HG02970 (cell line): Measurements from ENCODE around the gene DYNC1LI1.

ENCODE experiments used
- ATAC-seq: cut with Tn5 transposase; IDR thresholded peaks from one replicate; pipeline ENCODE4 v1.9.1; 2021; ENCODE audit warnings: mild to moderate bottlenecking, moderate library complexity, moderate number of reproducible peaks; ENCODE audit not compliant: unreplicated experiment, low FRiP score

Gene DYNC1LI1

DNA sequence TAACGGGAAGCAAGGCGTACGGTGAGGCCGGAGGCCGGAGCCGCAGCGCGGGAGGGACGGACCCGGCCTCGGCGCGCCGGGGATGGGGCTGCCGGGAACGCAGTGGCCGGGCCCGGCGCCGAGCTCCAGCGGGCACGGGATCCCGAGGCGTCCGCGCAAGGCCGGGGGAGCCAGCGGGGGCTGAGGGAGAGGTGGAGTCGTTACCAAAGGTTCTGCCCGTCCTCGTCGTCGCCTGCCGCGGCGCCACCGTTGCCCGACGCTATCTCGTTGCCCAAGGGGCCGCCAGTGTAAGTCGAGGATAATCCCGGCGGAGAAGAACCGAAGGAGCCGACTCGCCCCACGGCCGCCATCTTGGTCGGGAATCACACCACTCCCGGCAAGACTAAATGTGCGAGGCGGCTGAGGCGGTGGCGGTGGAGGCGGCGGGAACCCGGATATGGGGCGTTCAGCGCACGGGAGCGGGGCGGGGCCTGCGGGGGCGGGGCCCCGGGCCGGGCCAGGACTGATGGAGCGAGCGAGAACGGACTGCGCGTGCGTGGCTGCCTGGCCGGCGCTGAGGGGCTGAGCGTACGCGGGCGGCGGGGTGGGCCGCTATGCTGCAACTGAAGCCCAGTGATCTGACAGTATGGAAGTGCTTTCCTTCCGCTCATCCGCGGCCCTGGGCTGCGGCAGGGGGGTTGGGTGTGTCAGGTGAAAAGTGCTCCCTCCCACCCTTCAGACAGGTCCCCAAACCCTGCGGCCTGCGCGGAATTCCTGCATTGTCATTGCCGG is at the start of gene DYNC1LI1:
Gene DYNC1LI1 (minus strand): TSS at position 438 of the 771 bp plus-strand sequence. CDS start 88 bp downstream, at position 350.
- peak; percentile 91 for ATAC-seq

DNA sequence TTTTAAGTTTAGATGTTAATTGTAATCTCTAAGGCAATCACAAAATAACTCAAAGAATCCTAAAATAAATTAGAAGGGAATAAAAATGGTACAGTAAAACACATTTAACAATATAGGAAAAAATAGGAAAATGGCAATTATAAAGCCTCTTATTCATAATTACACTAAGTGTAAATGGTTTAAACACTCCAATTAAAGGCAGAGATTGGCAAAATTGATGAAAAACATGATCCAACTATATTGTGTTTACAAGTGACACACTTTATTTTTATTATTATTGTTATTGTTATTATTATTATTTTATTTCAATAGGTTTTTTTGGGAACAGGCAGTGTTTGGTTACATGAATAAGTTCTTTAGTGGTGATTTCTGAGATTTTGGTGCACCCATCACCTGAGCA is 48.7 kb upstream of the DYNC1LI1 start:
- no peak for ATAC-seq

DNA sequence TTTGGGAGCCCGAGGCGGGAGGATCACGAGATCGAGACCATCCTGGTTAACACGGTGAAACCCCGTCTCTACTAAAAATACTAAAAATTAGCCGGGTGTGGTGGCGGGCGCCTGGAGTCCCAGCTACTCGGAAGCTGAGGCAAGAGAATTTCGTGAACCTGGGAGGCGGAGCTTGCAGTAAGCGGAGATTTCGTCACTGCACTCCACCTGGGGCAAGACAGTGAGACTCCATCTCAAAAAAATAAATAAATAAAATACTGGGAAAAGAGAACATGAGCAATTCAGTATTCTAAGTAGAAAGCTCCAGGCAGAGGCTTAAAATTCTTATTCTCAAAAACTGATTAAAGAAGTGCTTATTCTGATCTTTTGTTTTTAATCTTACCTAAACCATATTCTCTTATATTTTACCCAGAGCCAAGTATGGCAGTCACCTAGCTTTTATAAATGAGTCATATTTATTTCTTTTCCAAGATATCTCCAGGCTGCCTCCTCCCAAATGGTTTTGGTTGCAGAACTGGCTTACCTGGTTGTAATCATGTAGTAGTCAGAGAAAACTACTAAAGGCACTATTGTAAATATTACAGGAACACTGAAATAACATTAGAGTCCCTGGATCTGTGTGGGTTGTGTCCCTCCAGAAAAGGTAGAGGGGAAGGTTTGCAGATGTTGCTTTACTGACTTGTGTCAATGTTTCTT is 45.8 kb upstream of the DYNC1LI1 start:
- no peak for ATAC-seq

DNA sequence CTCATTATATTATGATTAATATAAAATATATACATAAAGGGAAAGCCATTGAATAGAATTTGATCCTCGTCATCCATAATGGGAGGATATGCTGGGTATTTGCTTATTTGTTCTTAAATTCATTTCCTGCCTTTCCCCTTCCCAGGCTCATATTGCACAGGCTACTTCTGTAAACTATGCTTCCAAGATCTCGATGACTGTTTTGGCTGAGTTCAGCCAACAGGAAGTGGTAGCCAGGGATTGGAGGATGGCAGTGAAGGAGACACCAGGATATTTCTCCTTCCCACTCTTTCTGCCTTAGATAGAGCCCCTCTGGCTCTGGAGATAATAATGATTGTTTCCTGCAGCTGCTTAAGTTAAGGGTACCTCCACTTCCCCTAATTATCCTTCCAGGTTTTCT is 44.3 kb upstream of the DYNC1LI1 start:
- no peak for ATAC-seq

DNA sequence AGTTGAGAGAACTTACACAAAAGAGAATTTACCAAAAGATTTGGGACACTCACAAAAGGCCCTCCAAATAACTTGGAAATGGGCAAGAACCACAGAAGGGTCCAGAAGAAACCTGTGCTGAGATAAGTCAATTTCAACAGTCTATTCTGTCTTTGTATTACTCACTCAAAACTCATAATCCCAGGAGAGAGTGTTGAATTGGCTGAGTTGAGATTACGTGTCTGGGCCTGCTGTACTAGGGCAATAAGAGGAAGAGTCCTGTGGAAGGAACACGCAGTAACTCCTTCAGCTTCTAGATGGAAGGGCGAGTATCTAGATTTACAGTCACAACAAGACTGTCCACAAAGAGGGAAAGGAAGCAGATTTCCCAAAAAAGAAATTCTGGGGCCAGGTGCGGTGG is 42.5 kb upstream of the DYNC1LI1 start:
- no peak for ATAC-seq

DNA sequence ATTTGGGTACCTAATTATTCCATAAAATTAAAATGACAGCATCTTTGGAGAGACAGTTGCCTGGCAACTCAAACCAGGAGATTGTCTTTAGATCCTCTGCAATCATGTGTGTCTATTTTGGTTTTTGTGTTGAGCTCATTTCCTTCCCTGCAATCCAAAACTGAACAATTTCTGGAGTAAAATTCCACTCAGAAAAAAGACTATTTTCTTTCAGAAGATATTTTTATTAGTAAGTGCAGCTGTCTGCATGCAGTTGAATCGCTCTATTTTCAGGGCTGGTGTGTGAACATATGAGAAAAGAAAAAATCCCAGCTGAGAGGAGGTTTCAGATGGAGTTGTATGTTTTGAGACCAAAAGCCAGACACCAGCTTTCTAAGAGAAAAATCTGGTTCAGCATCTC is 41.9 kb upstream of the DYNC1LI1 start:
- ATAC-seq: no peak

DNA sequence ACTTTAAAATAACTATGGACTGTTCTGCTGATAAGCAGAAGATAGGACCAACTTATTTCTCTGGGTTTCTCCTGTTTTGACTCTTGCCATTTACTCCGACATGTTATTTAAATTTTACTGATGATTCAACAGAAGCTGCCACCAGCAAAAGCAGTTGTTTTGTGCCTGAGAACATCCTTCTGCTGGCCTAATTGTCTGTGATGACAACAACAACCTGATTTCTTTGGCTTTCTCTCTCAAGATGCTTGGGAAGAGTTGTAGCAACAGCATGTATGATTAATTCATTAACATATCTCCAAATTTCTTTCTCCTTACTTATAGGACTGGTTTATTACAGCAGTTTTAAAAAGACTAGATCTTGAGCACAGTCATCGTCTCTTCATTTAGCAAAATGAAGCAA is 36.9 kb upstream of the DYNC1LI1 start:
- ATAC-seq: no peak

DNA sequence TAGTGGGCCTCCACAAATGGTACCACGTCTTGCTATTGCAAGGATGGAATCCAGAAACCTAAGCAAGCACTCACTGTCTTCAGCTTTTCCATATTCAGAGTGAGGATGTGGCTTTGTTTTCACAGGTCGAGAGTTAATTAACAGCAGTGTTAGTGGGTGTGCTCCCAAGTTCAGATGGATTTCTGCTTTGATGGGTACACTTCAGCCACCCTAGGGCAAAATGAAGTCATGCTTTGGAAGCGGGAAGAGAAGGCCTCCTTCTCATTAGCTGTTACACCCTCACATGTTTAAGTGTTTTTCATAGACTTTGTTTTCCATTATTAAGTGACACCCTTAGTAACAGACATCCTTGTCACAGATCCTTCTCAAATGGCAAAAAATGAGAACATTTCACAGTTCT is 36.3 kb upstream of the DYNC1LI1 start:
- ATAC-seq: no peak

DNA sequence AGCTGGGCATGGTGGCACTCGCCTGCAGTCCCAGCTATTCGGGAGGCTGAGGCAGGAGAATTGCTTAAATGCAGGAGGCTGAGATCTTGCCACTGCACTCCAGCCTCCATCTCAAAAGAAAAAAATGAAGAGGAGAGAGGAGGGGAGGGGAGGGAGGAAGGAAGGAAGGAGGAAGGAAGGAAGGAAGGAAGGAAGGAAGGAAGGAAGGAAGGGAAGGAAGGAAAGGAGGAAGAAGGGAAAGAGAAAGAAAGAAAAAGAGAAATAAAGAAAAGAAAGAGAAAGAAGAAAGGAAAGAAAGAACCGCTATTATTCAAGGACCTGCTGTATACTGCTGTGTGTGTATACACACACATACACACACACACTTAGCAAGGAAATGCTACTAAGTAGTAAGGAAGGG is 35.6 kb upstream of the DYNC1LI1 start:
- no peak for ATAC-seq

DNA sequence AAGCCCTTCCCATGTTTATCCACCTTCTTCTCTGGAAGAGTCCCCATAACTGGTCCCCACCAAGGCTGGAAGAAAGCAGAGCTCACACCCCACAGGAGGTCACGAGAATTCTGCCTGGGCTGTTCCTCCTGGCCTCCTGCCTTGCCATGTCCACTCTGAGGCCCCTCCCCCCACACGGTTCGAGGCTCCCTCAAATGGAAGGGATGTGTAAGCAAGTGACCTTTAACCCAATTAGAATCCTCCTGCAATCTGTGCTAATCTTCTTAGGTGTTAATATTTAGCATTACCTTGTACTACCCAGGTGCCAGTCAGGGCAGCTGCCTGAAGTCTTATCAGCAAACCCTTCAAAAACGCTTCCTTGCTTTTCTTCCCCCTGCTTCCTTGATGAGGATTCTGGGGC is 32.4 kb upstream of the DYNC1LI1 start:
- no peak for ATAC-seq

DNA sequence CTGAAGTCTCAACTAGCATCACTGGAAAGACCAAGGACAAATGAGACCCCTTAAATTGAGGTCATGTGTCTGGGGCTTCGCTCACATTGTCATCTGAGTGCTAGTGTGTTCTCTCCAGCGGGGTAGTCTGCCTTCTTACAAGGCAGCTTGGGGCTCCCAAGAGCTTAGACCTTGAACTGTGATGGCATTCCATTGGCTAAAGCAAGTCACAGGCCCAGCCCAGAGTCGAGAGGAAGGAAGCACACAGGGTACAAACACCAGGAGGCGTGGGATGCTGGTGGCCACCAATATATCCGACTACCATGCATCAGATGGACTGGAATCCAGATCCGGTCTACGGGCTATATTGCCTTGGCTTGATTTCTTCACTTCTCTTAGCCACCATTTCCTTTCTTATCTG is 31.5 kb upstream of the DYNC1LI1 start:
- no peak for ATAC-seq

DNA sequence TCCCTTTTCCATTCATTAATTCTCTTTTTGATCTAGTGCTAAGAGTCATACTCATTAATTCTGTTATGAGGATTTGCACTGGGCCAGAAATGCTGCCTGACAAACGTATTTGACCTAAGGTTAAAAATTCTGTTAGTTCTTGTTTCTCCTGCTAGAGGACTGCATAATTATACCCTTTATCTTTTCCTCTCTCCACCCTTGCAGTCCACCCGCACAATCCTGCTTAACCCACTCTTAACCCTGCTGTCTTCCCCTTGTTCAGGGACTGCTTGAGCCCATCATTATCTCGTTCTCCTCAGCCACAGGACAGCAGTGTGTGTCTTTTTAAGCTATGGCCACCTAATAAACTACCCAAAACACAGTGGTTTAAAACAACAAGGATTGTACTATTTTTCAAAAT is 31.1 kb upstream of the DYNC1LI1 start:
- ATAC-seq: no peak

DNA sequence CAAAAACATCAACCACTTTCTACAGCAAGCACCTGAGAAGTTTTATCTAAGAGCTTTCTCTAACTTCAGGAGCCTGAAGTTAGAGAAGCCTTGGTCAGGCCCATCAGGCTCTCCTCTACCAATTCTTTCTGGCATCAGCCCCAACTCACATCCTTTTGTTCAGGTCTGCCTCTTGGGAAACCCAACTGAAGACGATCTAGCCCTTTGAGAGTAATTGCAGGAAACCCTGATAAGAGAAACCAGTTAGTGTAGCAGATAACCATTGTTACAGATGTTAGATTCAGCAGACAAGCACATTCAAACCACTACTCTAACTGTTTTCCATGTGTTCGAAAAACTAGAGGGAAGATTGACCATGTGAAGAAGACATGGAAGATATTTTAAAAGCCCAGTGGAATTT is 27.0 kb upstream of the DYNC1LI1 start:
- no peak for ATAC-seq

DNA sequence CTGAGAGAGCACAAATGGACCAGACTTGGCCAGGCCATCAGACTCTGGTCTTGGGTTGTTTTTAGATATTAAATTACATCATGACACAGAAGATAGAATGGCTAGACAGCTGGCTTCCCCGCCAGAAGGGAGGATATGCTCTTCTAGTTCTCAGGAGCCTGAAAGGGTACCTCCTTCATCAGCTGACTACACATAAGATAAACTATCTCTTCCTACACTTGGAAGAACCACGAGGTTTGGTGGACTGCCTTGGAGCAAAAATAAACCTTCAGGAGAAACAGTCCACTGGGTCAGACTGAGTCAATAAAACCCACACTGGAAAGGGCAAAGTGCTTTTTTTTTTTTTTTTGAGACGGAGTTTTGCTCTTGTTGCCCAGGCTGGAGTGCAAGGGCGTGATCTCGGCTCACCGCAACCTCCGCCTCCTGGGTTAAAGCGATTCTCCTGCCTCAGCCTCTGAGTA is 26.3 kb upstream of the DYNC1LI1 start:
- no peak for ATAC-seq

DNA sequence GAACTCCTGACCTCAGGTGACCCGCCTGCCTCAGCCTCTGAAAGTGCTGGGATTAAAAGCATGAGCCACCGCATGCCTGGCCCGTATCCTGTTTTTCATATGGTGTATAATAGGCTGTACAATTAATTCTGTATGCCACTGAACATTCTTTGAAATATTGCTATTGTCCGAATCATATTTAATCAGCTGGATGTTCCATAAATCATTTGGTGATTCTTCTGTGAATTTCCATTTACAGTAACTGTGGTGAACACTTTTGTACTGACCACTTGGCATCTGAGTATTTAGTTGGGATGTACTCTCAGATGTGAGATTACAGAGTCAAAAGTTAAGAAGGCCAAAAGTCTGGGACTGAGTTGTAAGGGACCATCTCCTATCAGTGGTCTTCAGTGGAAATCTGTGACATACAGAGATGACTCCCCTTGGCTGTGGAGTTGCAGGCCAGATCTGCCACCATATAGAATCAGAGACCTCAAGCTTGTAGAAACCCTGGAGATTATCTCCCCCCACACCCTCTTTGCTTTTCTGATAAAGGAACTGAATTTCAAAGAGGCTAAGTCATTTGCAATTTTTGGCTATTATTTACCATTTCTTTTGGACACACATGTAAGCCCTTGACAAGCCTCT is 25.7 kb upstream of the DYNC1LI1 start:
- no peak for ATAC-seq

DNA sequence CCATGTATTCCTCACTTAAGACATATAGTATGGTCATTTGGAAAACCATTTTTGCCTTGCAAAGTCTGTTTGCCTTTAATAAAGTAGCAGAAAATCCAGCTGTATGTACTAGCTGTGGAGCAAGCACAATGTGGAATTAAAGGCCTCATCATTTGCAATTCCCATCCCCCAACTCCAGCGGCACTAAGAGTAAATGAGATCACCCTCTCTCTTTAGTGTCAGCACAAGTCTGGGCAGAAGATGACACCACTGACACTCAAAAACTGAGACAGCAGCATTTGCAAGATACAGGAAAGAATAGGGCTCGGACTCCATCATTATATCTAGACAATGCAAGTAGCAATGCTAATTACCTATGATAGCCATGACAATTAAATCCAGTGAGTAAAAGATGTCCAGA is 24.7 kb upstream of the DYNC1LI1 start:
- no peak for ATAC-seq

DNA sequence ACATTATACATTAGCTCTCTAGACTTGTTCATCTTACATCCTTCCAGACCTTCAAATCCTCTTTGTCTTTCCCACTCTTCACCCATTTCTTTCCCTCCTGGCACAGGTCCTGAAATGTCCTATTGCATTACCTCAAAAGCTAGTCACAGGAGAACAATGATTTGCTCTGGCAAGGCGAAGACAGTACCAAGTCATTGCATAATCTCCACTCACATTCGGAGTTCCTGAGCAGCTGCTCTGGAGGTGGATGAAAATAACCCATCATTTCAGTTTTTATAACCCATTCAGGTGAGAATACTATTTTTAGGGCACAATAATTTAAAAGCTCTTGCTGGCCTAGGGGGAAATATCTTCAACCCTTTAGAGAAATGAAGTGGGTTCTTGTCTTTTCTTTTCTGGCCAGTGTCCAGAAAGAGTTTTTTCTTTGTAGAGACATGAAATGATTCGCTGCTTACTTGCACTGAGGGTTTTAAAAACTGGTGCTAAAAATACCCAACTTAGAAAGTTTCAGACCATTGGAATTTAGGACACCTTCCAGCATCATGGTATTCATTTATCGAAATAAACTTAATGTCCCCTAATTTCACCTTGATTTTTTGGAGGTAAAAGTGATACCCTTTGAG is 23.4 kb upstream of the DYNC1LI1 start:
- no peak for ATAC-seq

DNA sequence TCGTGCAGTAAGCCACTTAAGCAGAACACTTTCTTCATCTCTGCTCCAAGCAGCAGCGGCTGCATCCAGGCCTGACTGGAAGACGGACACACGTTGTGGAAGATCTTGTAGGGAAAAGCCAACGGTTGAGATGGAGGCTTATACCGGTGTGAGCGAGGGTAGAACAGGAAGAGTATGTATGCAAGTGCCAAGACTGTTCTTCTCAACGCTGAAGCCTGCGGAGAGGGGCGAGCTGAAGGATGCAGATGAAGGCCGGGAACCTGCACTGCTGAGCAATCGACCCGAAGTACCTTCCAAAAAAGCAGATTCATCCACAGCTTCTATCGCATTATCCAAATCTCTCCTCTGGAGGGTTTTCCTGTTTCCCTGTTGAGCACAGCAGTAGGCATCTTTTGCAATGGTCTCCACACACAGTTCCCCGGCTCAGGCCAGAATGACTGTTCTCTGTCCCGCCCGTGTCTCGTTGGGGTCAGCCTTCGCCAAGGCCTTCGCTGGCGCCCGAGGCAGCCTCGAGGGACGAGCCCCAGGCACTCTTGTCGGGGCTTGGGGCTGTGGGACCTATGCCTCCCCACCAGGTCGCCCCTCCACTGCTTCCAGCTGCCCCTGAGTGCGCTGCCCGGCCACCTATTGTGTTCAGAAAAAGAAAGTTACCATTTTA is 22.2 kb upstream of the DYNC1LI1 start:
- no peak for ATAC-seq

DNA sequence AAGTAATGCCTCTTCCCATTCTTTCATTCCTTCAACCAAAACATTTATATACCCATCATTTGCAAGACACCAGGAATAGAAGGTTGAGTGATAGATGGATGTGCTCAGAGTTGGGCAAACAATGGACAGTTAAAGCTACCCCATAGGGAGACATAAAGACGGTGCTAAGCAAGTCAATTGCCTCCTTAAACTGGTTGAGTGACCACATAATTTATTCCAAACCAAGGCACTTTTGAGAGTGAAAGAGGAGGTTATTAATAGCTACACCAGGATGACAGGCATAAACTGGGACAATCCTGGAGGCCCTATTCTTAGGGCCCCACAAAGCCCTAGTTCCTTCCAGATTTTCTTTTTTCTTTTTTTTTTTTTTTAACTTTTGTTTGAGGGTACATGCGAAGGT is 21.4 kb upstream of the DYNC1LI1 start:
- ATAC-seq: no peak

DNA sequence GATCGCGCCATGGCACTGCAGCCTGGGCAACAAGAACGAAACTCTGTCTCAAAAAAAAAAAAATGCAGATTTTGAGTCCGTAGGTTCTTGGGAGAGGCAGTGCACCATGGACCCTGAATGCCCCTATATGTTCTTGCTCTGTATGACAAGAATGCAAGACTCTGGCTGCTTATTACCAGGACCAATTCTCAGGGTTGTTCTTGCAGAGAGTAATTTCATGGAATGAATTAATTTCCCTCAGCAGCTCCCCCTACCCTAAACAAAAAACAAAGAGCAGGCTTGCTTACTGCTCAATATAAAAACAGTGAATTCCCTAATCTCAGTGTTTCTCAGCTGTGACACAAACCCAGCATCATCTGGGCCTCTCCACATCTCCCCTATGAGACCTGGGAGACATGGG is 20.5 kb upstream of the DYNC1LI1 start:
- ATAC-seq: no peak

DNA sequence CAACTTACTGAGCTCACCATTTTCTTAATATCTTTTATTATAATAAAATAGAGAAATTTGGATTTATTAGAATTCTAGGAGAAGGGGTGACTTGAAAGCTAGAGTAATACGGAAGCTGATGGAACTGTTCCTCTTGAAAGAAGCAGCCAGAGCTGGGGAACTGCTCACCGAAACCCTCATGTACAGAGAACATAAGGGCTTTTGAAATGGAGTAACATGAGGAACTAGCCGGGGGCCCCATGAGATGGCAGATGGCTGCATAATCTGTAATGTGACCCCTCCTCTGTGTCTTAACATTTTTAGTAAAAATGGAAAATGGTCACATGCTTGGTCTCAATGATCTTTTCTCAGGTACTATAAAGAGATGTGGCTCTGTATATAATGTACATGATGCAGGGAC is 15.7 kb upstream of the DYNC1LI1 start:
- no peak for ATAC-seq
